ENCODE data around the gene PUSL1.

The PUSL1 gene

GRCh38 chr1:1317420-1317819, 9.0 kb downstream of the PUSL1 start:
- H4K91ac ChIP-seq (ENCODE audit: low read length), result no peak overlapping the region
- no peak overlapping the region for H3K27ac ChIP-seq (ENCODE audit: low read length, poor library complexity, severe bottlenecking)
- H3K79me1 ChIP-seq (replicated peaks; ENCODE audit: low read length, poor library complexity, severe bottlenecking), result peaks cover 38% of the 10 kb centered on the region
- peaks cover 44% of the 10 kb centered on the region for H3K4me1 ChIP-seq (ENCODE audit: control insufficient read depth, insufficient read depth, low read depth, low read length)
- H2BK12ac ChIP-seq (ENCODE audit: low read length in 2 of 2), result no peak overlapping the region
- no peak overlapping the region for H2BK5ac ChIP-seq (ENCODE audit: low read depth, low read length, poor library complexity, severe bottlenecking)
- H3K18ac ChIP-seq (ENCODE audit: low read depth in 1 of 2, low read length in 2 of 2), result no peak overlapping the region
- H2AFZ ChIP-seq (ENCODE audit: low read depth, low read length), result no peak overlapping the region
- no peak for DNase-seq
- no peak overlapping the region for H3K4ac ChIP-seq (ENCODE audit: low read depth in 1 of 2, low read length in 2 of 2)
- peak overlapping the region; percentile 83 for H3K9ac ChIP-seq (ENCODE audit: low read length)
- H3K4me3 ChIP-seq (ENCODE audit: insufficient read depth in 1 of 2, low read depth in 1 of 2, low read length in 2 of 2), result no peak overlapping the region
- no peak overlapping the region for H3K23ac ChIP-seq (ENCODE audit: low read length in 2 of 2)
- 91% methylated on average over 6 of the region's 6 CpGs for WGBS
- H2BK120ac ChIP-seq (ENCODE audit: low read depth, low read length), result no peak overlapping the region
- H4K8ac ChIP-seq (ENCODE audit: low read length), result no peak overlapping the region
- H2AK5ac ChIP-seq (ENCODE audit: low read length, severe bottlenecking), result no peak overlapping the region
- H2BK15ac ChIP-seq (ENCODE audit: low read depth, poor library complexity, severe bottlenecking), result no peak overlapping the region
- no peak overlapping the region for H3K14ac ChIP-seq (ENCODE audit: low read length in 2 of 2)
- no peaks in the 10 kb centered on the region for H3K27me3 ChIP-seq (ENCODE audit: control insufficient read depth in 1 of 2, insufficient read depth in 1 of 2, low read length in 2 of 2)
- H3K9me3 ChIP-seq (ENCODE audit: control insufficient read depth, low read length), result no peaks in the 10 kb centered on the region
- no peak overlapping the region for H3K4me2 ChIP-seq (ENCODE audit: low read length, poor library complexity, severe bottlenecking)
- peaks cover 58 to 81% of the 10 kb centered on the region in 2 experiments for H3K36me3 ChIP-seq (ENCODE audit: control insufficient read depth in 1 of 2, insufficient read depth in 2 of 2, low read depth in 1 of 2, low read length in 2 of 2)

GRCh38 chr1:1318131-1318652, 9.8 kb downstream of the PUSL1 start:
- Histone ChIP-seq H2BK12ac (ENCODE audit: low read length in 2 of 2) (no peak overlapping the region), H3K4me3 (ENCODE audit: insufficient read depth in 1 of 2, low read depth in 1 of 2, low read length in 2 of 2) (no peak overlapping the region), H3K4me1 (ENCODE audit: control insufficient read depth, insufficient read depth, low read depth, low read length) (peaks cover 50% of the 10 kb centered on the region), H3K4me2 (ENCODE audit: low read length, poor library complexity, severe bottlenecking) (no peak overlapping the region), H3K27me3 (ENCODE audit: control insufficient read depth in 1 of 2, insufficient read depth in 1 of 2, low read length in 2 of 2) (no peaks in the 10 kb centered on the region), H3K23ac (ENCODE audit: low read length in 2 of 2) (no peak overlapping the region), H3K79me1 (replicated peaks; ENCODE audit: low read length, poor library complexity, severe bottlenecking) (peaks cover 31% of the 10 kb centered on the region), H2BK5ac (ENCODE audit: low read depth, low read length, poor library complexity, severe bottlenecking) (no peak overlapping the region), H3K14ac (ENCODE audit: low read length in 2 of 2) (no peak overlapping the region), H3K18ac (ENCODE audit: low read depth in 1 of 2, low read length in 2 of 2) (no peak overlapping the region), H3K36me3 (ENCODE audit: control insufficient read depth in 1 of 2, insufficient read depth in 2 of 2, low read depth in 1 of 2, low read length in 2 of 2) (peaks cover 51 to 80% of the 10 kb centered on the region in 2 experiments), H2BK15ac (ENCODE audit: low read depth, poor library complexity, severe bottlenecking) (no peak overlapping the region), H4K91ac (ENCODE audit: low read length) (no peak overlapping the region), H3K27ac (ENCODE audit: low read length, poor library complexity, severe bottlenecking) (no peak overlapping the region), H2AK5ac (ENCODE audit: low read length, severe bottlenecking) (no peak overlapping the region), H3K4ac (ENCODE audit: low read depth in 1 of 2, low read length in 2 of 2) (no peak overlapping the region), H2AFZ (ENCODE audit: low read depth, low read length) (no peak overlapping the region), H4K8ac (ENCODE audit: low read length) (no peak overlapping the region), H3K9me3 (ENCODE audit: control insufficient read depth, low read length) (no peaks in the 10 kb centered on the region), H2BK120ac (ENCODE audit: low read depth, low read length) (no peak overlapping the region), H3K9ac (ENCODE audit: low read length) (peak overlapping the region; percentile 83)
- 56% methylated on average over 7 of the region's 9 CpGs for WGBS
- DNase-seq, result peak; percentile 74

GRCh38 chr1:1318777-1319645, 10.6 kb downstream of the PUSL1 start:
- no peak overlapping the region for H3K14ac ChIP-seq (ENCODE audit: low read length in 2 of 2)
- H3K36me3 ChIP-seq (ENCODE audit: control insufficient read depth in 1 of 2, insufficient read depth in 2 of 2, low read depth in 1 of 2, low read length in 2 of 2), result peaks cover 43 to 72% of the 10 kb centered on the region in 2 experiments
- no peak overlapping the region for H3K18ac ChIP-seq (ENCODE audit: low read depth in 1 of 2, low read length in 2 of 2)
- H4K91ac ChIP-seq (ENCODE audit: low read length), result peak overlapping the region; percentile 22
- H2BK12ac ChIP-seq (ENCODE audit: low read length in 2 of 2), result no peak overlapping the region
- peak overlapping the region; percentile 83 for H3K9ac ChIP-seq (ENCODE audit: low read length)
- H2BK120ac ChIP-seq (ENCODE audit: low read depth, low read length), result no peak overlapping the region
- no peak overlapping the region for H3K4me2 ChIP-seq (ENCODE audit: low read length, poor library complexity, severe bottlenecking)
- H2AFZ ChIP-seq (ENCODE audit: low read depth, low read length), result no peak overlapping the region
- no peak overlapping the region for H3K4ac ChIP-seq (ENCODE audit: low read depth in 1 of 2, low read length in 2 of 2)
- no peak overlapping the region for H4K8ac ChIP-seq (ENCODE audit: low read length)
- H3K27me3 ChIP-seq (ENCODE audit: control insufficient read depth in 1 of 2, insufficient read depth in 1 of 2, low read length in 2 of 2), result no peaks in the 10 kb centered on the region
- peaks cover 53% of the 10 kb centered on the region for H3K4me1 ChIP-seq (ENCODE audit: control insufficient read depth, insufficient read depth, low read depth, low read length)
- H2BK15ac ChIP-seq (ENCODE audit: low read depth, poor library complexity, severe bottlenecking), result no peak overlapping the region
- no peak overlapping the region for H2BK5ac ChIP-seq (ENCODE audit: low read depth, low read length, poor library complexity, severe bottlenecking)
- no peaks in the 10 kb centered on the region for H3K9me3 ChIP-seq (ENCODE audit: control insufficient read depth, low read length)
- H3K79me1 ChIP-seq (replicated peaks; ENCODE audit: low read length, poor library complexity, severe bottlenecking), result peaks cover 24% of the 10 kb centered on the region
- no peak for DNase-seq
- H2AK5ac ChIP-seq (ENCODE audit: low read length, severe bottlenecking), result peak overlapping the region; percentile 12
- no peak overlapping the region for H3K23ac ChIP-seq (ENCODE audit: low read length in 2 of 2)
- H3K27ac ChIP-seq (ENCODE audit: low read length, poor library complexity, severe bottlenecking), result peak overlapping the region; percentile 22
- no peak overlapping the region for H3K4me3 ChIP-seq (ENCODE audit: insufficient read depth in 1 of 2, low read depth in 1 of 2, low read length in 2 of 2)
- 94% methylated on average over 36 of the region's 36 CpGs for WGBS

GRCh38 chr1:1319646-1319941, 11.2 kb downstream of the PUSL1 start:
- no peak overlapping the region for H3K4ac ChIP-seq (ENCODE audit: low read depth in 1 of 2, low read length in 2 of 2)
- H3K36me3 ChIP-seq (ENCODE audit: control insufficient read depth in 1 of 2, insufficient read depth in 2 of 2, low read depth in 1 of 2, low read length in 2 of 2), result peaks cover 37 to 66% of the 10 kb centered on the region in 2 experiments
- H4K91ac ChIP-seq (ENCODE audit: low read length), result no peak overlapping the region
- H2BK120ac ChIP-seq (ENCODE audit: low read depth, low read length), result no peak overlapping the region
- H2AK5ac ChIP-seq (ENCODE audit: low read length, severe bottlenecking), result no peak overlapping the region
- H2BK15ac ChIP-seq (ENCODE audit: low read depth, poor library complexity, severe bottlenecking), result no peak overlapping the region
- no peak overlapping the region for H3K23ac ChIP-seq (ENCODE audit: low read length in 2 of 2)
- H3K79me1 ChIP-seq (replicated peaks; ENCODE audit: low read length, poor library complexity, severe bottlenecking), result peaks cover 20% of the 10 kb centered on the region
- no peaks in the 10 kb centered on the region for H3K9me3 ChIP-seq (ENCODE audit: control insufficient read depth, low read length)
- H3K4me3 ChIP-seq (ENCODE audit: insufficient read depth in 1 of 2, low read depth in 1 of 2, low read length in 2 of 2), result no peak overlapping the region
- H2BK5ac ChIP-seq (ENCODE audit: low read depth, low read length, poor library complexity, severe bottlenecking), result no peak overlapping the region
- no peak overlapping the region for H3K9ac ChIP-seq (ENCODE audit: low read length)
- no peak overlapping the region for H4K8ac ChIP-seq (ENCODE audit: low read length)
- no peak overlapping the region for H2BK12ac ChIP-seq (ENCODE audit: low read length in 2 of 2)
- H3K14ac ChIP-seq (ENCODE audit: low read length in 2 of 2), result no peak overlapping the region
- no peak for DNase-seq
- H2AFZ ChIP-seq (ENCODE audit: low read depth, low read length), result no peak overlapping the region
- H3K18ac ChIP-seq (ENCODE audit: low read depth in 1 of 2, low read length in 2 of 2), result no peak overlapping the region
- no peaks in the 10 kb centered on the region for H3K27me3 ChIP-seq (ENCODE audit: control insufficient read depth in 1 of 2, insufficient read depth in 1 of 2, low read length in 2 of 2)
- H3K4me2 ChIP-seq (ENCODE audit: low read length, poor library complexity, severe bottlenecking), result no peak overlapping the region
- H3K4me1 ChIP-seq (ENCODE audit: control insufficient read depth, insufficient read depth, low read depth, low read length), result peaks cover 53% of the 10 kb centered on the region
- WGBS, result 95% methylated on average over 13 of the region's 13 CpGs
- H3K27ac ChIP-seq (ENCODE audit: low read length, poor library complexity, severe bottlenecking), result no peak overlapping the region

Measured in mesenchymal stem cell (in vitro differentiated cells and primary cell).